PC-9 (cell line): ENCODE measurements around the gene CDH11.

Experiments used
- CTCF ChIP-seq: fragments of 200-600 bp; sonication (generic); conservative IDR thresholded peaks from 2 replicates; pipeline ENCODE4 v1.6.1; 2017; ENCODE audit warnings: mixed run types, antibody characterized with exemption, mild to moderate bottlenecking, moderate library complexity
- EZH2 ChIP-seq: fragments of 200-600 bp; sonication (generic); IDR thresholded peaks from 2 replicates; pipeline ENCODE4 v1.8.0; 2017; ENCODE audit warnings: antibody characterized with exemption, low read depth

GRCh38 chr16:65098916-65099315, 22.9 kb downstream of the CDH11 start:
- TF ChIP-seq CTCF (no peak), EZH2 (no peak)
